Neural progenitor cell (in vitro differentiated cells): ENCODE results near the gene CACNA1C.

Source experiments
- CTCF ChIP-seq: fragments of 200-600 bp; sonication (generic); IDR thresholded peaks from 2 replicates; pipeline ENCODE4 v1.5.1; 2017; ENCODE audit warnings: antibody characterized with exemption, mild to moderate bottlenecking
- EZH2 ChIP-seq: fragments of 200-600 bp; sonication (generic); IDR thresholded peaks from 2 replicates; pipeline ENCODE4 v1.6.1; 2017; ENCODE audit warnings: antibody characterized with exemption, mild to moderate bottlenecking, moderate library complexity
- EZH2phosphoT487 ChIP-seq: fragments of 200-600 bp; sonication (generic); IDR thresholded peaks from 2 replicates; pipeline ENCODE4 v1.6.1; 2017; ENCODE audit warnings: antibody characterized with exemption

GRCh38 chr12:2246358-2246757 lies 193.6 kb downstream of the CACNA1C start:
- TF ChIP-seq CTCF (no peak), EZH2phosphoT487 (no peak), EZH2 (no peak)
